HG02981 (cell line): ENCODE measurements around the gene EYA2.

Source experiments
- ATAC-seq: cut with Tn5 transposase; IDR thresholded peaks from one replicate; pipeline ENCODE4 v1.9.1; 2021; ENCODE audit warnings: mild to moderate bottlenecking, moderate library complexity; ENCODE audit not compliant: unreplicated experiment

The EYA2 gene

GRCh38 chr20:47237715-47238114, 343.1 kb downstream of the EYA2 start:
- ATAC-seq, result no peak
